GM21381 (cell line): ENCODE measurements around the gene MFRP.

Experiments
- ATAC-seq: cut with Tn5 transposase; IDR thresholded peaks from one replicate; pipeline ENCODE4 v1.9.1; 2021; ENCODE audit warnings: mild to moderate bottlenecking, moderate library complexity; ENCODE audit not compliant: unreplicated experiment

MFRP gene

GRCh38 chr11:119359365-119360214 is 13.1 kb upstream of the MFRP start:
- ATAC-seq, result no peak

- no peak for ATAC-seq
These were observed 10.6 kb upstream of the MFRP start for GRCh38 chr11:119357074-119357473.

- peak; percentile 71 for ATAC-seq
These were observed 10.0 kb upstream of the MFRP start for GRCh38 chr11:119356349-119357031.

- no peak for ATAC-seq
These were observed 8.8 kb upstream of the MFRP start for GRCh38 chr11:119355091-119355843.

GRCh38 chr11:119352857-119353260 is 6.4 kb upstream of the MFRP start:
- no peak for ATAC-seq

GRCh38 chr11:119351232-119351631 is 4.7 kb upstream of the MFRP start:
- no peak for ATAC-seq

- no peak for ATAC-seq
These were observed 3.8 kb upstream of the MFRP start for GRCh38 chr11:119350302-119350701.

- no peak for ATAC-seq
These were observed 1.6 kb upstream of the MFRP start for GRCh38 chr11:119347940-119348605.

- ATAC-seq, result no peak
These were observed 737 bp upstream of the MFRP start for GRCh38 chr11:119347242-119347641.

GRCh38 chr11:119345685-119346084 is 820 bp downstream of the MFRP start:
- ATAC-seq, result no peak

- ATAC-seq, result no peak
These were observed 2.1 kb downstream of the MFRP start for GRCh38 chr11:119344291-119345010.

- no peak for ATAC-seq
These were observed 2.8 kb downstream of the MFRP start for GRCh38 chr11:119343726-119344125.

GRCh38 chr11:119342362-119343130 is 4.0 kb downstream of the MFRP start:
- ATAC-seq, result no peak

- ATAC-seq, result no peak
These were observed 4.5 kb downstream of the MFRP start for GRCh38 chr11:119342023-119342300.

- ATAC-seq, result no peak
These were observed 5.1 kb downstream of the MFRP start for GRCh38 chr11:119341222-119342022.

- no peak for ATAC-seq
These were observed 5.9 kb downstream of the MFRP start, which contains the start of gene C1QTNF5 for GRCh38 chr11:119340335-119341221. C1QTNF5 (minus strand) TSS chr11:119340883; CDS start chr11:119340397, 486 bp downstream.

GRCh38 chr11:119339589-119340334 is 6.7 kb downstream of the MFRP start:
- ATAC-seq, result no peak
